ENCODE results near the gene KLF16.

KLF16 gene

GRCh38 chr19:1866693-1867348 is 3.4 kb upstream of the KLF16 start:
- TF ChIP-seq CTCF (IDR thresholded peaks at IDR 0.05; ENCODE audit: low read depth, low read length), result no peak
- no peak for DNase-seq (ENCODE audit: low read depth in 2 of 2)
- H3K4me3 ChIP-seq (replicated peaks in 1 of 2; ENCODE audit: low read depth in 2 of 2, low read length in 2 of 2), result no peak overlapping the region

GRCh38 chr19:1865172-1866010 is 2.0 kb upstream of the KLF16 start:
- no peak for DNase-seq (ENCODE audit: low read depth in 2 of 2)
- H3K4me3 ChIP-seq (replicated peaks in 1 of 2; ENCODE audit: low read depth in 2 of 2, low read length in 2 of 2), result peak overlapping the region; percentile 21 to 57
- TF ChIP-seq CTCF (IDR thresholded peaks at IDR 0.05; ENCODE audit: low read depth, low read length), result no peak

GRCh38 chr19:1864480-1865171 is 1.2 kb upstream of the KLF16 start:
- peak overlapping the region; percentile 57 to 84 for H3K4me3 ChIP-seq (replicated peaks in 1 of 2; ENCODE audit: low read depth in 2 of 2, low read length in 2 of 2)
- peak; percentile 57 to 69 for DNase-seq (ENCODE audit: low read depth in 2 of 2)
- peak; percentile 61 for TF ChIP-seq CTCF (IDR thresholded peaks at IDR 0.05; ENCODE audit: low read depth, low read length)

- H3K4me3 ChIP-seq (replicated peaks in 1 of 2; ENCODE audit: low read depth in 2 of 2, low read length in 2 of 2), result peak overlapping the region; percentile 84 to 88
- no peak for TF ChIP-seq CTCF (IDR thresholded peaks at IDR 0.05; ENCODE audit: low read depth, low read length)
- DNase-seq (ENCODE audit: low read depth in 2 of 2), result peak; percentile 94 to 98
These were observed 480 bp upstream of the KLF16 start for GRCh38 chr19:1863638-1864479.

GRCh38 chr19:1862424-1863327 is 703 bp downstream of the KLF16 start:
- peak overlapping the region; percentile 85 to 88 for H3K4me3 ChIP-seq (replicated peaks in 1 of 2; ENCODE audit: low read depth in 2 of 2, low read length in 2 of 2)
- DNase-seq (ENCODE audit: low read depth in 2 of 2), result peak in 1 of 2 donors; percentile 36
- TF ChIP-seq CTCF (IDR thresholded peaks at IDR 0.05; ENCODE audit: low read depth, low read length), result no peak

All from cardiac fibroblast (primary cell).